ENCODE results near the gene GUCY1B1. TPM values are rescaled to one million over a fixed set of nuclear protein-coding genes. Genes with fewer than 3 reads are reported as not detected.

GUCY1B1 gene
- total RNA-seq, 1 donor from 2014 or later = 0.22 TPM

- intact Hi-C loops (cut with micrococcal nuclease) = no loop called here
- DNase-seq = no peak
- CTCF ChIA-PET = interaction anchor here (0.6 to 1.6 kb wide), 2 partner anchors 142 to 996 kb away, joined by 3 to 9 read pairs; partner anchors contain the start of gene CTSO
- TF ChIP-seq CTCF (IDR thresholded peaks at IDR 0.05) = no peak
- Mint-ChIP-seq H3K36me3 (ENCODE audit: low read depth) (no peaks in the 10 kb centered on the region), H3K4me3 (no peak overlapping the region), H3K27ac (no peak overlapping the region), H3K9me3 (no peaks in the 10 kb centered on the region), H3K27me3 (no peaks in the 10 kb centered on the region), H3K4me1 (no peaks in the 10 kb centered on the region)
- no peak for ATAC-seq (ENCODE audit: low read depth)
- POLR2A ChIA-PET = no interaction called here
Measured at GRCh38 chr4:155811083-155811482, 52.3 kb downstream of the GUCY1B1 start.

GRCh38 chr4:155818639-155819038 is 59.8 kb downstream of the GUCY1B1 start:
- intact Hi-C loops (cut with micrococcal nuclease) = no loop called here
- ChIA-PET CTCF (no interaction called here), POLR2A (no interaction called here)
- DNase-seq (no peak), ATAC-seq (ENCODE audit: low read depth) (no peak)
- no peak for TF ChIP-seq CTCF (IDR thresholded peaks at IDR 0.05)
- Mint-ChIP-seq H3K4me3 (no peak overlapping the region), H3K27ac (no peak overlapping the region), H3K36me3 (ENCODE audit: low read depth) (no peaks in the 10 kb centered on the region), H3K27me3 (no peaks in the 10 kb centered on the region), H3K9me3 (no peaks in the 10 kb centered on the region), H3K4me1 (no peaks in the 10 kb centered on the region)

GRCh38 chr4:155819066-155819465 is 60.2 kb downstream of the GUCY1B1 start:
- intact Hi-C loops (cut with micrococcal nuclease) = no loop called here
- Mint-ChIP-seq H3K27ac (no peak overlapping the region), H3K9me3 (no peaks in the 10 kb centered on the region), H3K27me3 (no peaks in the 10 kb centered on the region), H3K4me3 (no peak overlapping the region), H3K36me3 (ENCODE audit: low read depth) (no peaks in the 10 kb centered on the region), H3K4me1 (no peaks in the 10 kb centered on the region)
- ATAC-seq (ENCODE audit: low read depth) (no peak), DNase-seq (no peak)
- CTCF ChIA-PET = no interaction called here
- TF ChIP-seq CTCF (IDR thresholded peaks at IDR 0.05) = no peak
- POLR2A ChIA-PET = no interaction called here

- CTCF ChIA-PET = no interaction called here
- H3K4me3 Mint-ChIP-seq = no peak overlapping the region
Measured at GRCh38 chr4:155820887-155821518, 62.2 kb downstream of the GUCY1B1 start.

GRCh38 chr4:155822572-155822971 is 63.8 kb downstream of the GUCY1B1 start:
- Mint-ChIP-seq H3K27ac (no peak overlapping the region), H3K27me3 (no peaks in the 10 kb centered on the region), H3K36me3 (ENCODE audit: low read depth) (no peaks in the 10 kb centered on the region), H3K9me3 (no peaks in the 10 kb centered on the region), H3K4me1 (no peaks in the 10 kb centered on the region), H3K4me3 (no peak overlapping the region)
- ChIA-PET CTCF (no interaction called here), POLR2A (no interaction called here)
- intact Hi-C loops (cut with micrococcal nuclease) = no loop called here
- ATAC-seq (ENCODE audit: low read depth) = no peak
- TF ChIP-seq CTCF (IDR thresholded peaks at IDR 0.05) = no peak
- no peak for DNase-seq

More at GRCh38 chr4:155820887-155821518, 62.2 kb downstream of the GUCY1B1 start:
- intact Hi-C loops (cut with micrococcal nuclease) = no loop called here
- no peak for TF ChIP-seq CTCF (IDR thresholded peaks at IDR 0.05)
- Mint-ChIP-seq H3K9me3 (no peaks in the 10 kb centered on the region), H3K27ac (no peak overlapping the region), H3K4me1 (no peaks in the 10 kb centered on the region), H3K36me3 (ENCODE audit: low read depth) (no peaks in the 10 kb centered on the region), H3K27me3 (no peaks in the 10 kb centered on the region)
- DNase-seq (no peak), ATAC-seq (ENCODE audit: low read depth) (no peak)
- POLR2A ChIA-PET = no interaction called here

All from activated B cell treated with CpG ODN at 0.5 μM for 24 hours (primary cell).